ENCODE results near the gene GAS7.

- TF ChIP-seq EZH2 (IDR thresholded peaks at IDR 0.05; ENCODE audit: borderline replicate concordance, low read length) (no peak), CTCF (conservative IDR thresholded peaks at IDR 0.05 in 1 of 2, IDR thresholded peaks at IDR 0.05 in 1 of 2; ENCODE audit: extremely low read depth in 1 of 2, insufficient read depth in 1 of 2, low read depth in 1 of 2, low read length in 2 of 2) (no peak)
Observed at GRCh38 chr17:10125531-10126275, 72.7 kb downstream of the GAS7 start.
